ENCODE measurements around the gene SPTBN2.

The SPTBN2 gene

DNA sequence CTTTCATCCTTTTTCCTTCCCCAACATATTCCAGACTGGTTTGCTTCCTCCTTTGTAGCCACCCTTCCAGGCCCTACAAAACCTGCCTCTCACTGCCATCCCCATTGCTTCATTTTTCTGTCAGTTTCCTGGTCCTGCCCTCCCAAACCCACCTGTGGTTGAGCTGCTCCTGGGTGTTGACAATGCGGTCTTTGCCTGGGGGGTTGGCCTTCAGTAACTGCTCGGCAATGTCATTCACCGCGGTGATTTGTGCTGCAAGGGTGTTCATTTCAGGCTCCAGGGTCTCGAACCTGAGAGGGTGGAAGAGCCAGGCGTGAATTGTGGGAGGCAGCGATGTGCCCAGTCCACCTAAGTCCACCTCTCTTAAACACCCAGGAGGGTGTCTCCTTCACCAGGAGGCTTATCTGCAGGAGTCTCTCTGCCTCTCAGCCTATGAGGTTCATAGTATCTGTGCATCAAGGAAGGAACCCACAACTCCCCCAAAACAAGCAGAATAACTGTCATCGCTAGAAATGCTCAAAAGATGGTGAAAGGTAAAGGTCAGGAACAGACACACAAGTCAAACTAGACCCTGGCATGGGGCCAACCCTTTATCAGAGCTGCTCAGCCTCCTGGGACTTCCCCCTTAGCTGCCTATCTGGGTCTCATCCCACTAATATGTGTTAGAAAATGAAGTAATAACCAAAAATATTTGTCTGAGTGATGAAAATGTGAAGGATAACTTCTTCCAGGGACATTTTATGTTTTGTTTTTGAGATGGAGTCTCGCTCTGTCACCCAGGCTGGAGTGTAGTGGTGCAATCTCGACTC, 27.4 kb downstream of the SPTBN2 start:
- no peak for DNase-seq

DNA sequence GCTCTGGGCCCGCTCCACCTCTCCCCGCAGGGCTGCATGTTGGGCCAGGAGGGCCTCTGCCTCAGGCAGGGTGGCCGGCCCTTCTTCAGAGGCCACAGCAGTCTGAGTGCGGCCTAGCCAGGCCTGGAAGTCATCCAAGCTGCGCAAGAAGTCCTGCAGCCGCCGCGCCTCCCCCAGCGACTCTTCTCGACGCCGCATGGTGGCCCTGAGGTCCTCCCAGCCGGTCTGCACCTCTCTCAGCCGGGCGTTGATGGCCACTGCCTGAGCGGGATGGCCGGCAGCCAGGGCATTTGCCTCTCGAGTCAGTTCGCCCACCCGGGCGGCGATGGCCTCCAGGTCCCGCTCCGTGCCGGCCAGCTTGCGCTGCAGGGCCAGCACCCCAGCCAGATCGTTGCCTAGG, 28.3 kb downstream of the SPTBN2 start:
- no peak for DNase-seq

DNA sequence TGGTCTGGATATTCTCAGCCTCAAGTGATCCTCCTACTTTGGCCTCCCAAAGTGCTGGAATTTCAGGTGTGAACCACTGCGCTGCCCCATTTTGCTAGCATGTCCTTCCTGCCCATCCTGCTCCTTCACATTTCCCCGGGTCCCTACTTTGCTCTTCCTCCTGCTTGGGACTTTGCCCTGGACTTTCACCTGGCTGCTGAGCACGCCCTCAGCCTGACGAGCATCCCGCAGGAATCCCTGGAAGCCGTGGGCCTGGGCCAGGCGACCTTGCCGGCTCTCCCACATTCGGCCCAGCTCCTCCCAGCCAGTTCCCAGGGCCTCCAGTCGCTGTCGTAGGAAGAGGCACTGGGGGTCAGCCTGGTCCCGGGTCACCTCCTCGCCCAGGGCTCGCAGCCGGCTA, 28.7 kb downstream of the SPTBN2 start:
- no peak for DNase-seq

DNA sequence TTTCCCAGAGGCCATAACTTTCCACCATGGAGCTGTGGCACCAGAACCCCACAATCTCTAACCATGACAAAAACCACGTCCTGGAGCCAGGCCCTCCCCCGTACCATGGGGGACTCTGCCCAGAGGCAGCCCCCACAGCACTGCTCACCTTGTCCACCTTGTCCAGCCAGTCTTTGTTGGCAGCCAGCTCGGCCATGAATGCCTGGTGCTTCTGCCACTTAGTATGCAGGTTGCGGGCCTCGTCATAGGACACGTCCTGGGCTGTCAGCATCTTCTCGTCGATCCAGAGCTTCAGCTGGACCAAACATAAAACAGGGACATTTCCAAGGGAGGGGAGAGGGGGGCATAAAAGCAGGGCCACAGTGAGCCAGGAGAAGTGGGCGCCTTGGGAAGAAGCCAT, 30.5 kb downstream of the SPTBN2 start:
- no peak for DNase-seq

DNA sequence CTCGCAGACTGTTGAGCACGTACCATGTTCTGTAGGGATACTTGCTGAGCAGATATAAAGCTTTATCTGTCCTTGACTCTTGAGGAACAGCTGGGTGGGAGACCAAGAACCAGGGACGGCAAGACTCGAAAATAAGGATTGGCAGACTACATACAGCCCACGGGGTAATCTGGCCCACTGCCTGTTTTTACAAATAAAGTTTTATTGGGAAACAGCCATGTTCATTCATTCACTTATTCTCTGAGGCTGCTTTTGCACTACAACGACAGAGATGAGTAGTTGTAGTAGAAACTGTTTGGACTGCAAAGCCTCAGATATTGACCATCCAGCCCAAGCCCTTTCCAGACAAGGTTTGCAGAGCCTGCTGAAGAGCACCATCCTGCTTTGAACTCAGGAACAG, 31.0 kb downstream of the SPTBN2 start:
- no peak for DNase-seq

DNA sequence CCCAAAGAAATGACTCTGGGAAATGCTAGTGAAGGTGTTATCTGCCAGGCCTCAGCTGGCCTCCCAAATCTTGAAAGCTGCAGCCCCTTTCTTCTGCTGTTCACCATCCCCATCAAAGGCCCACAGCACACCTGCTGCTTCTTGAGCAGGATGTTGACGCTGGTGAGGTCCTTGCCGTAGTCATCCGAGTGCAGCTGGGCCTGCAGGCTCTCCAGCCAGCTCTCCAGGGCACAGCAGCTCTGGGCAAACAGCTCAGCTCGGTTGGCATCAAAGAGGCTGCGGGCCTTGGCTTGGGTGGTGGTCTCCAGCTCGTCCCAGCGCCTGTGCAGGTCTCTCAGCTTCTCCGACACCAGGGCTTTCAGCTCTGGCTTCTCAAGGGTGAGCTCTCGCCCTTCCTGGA, 32.9 kb downstream of the SPTBN2 start:
- DNase-seq = no peak

DNA sequence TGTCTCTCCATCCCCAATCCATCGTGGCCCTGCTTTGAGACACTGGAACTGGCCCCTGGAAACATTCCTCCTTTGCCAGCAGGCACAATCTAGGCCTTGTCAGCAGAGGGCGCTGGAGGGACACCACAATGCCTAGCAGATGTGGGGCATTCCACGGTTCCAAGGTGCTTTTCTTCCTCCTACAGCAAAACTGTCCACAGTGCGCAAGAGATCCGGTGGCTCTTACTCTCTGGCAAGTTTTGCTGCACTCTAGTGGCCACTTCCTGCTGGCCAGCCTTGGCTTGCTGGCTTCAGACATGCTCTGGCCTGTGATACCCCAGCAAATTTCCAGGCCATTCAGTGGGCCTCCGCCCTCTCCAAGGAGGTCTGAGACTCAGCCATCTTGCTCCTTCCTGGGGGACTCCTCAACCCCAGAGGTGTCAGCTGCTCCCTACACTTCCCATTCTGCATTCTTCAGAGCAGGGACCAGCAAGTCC, 34.2 kb downstream of the SPTBN2 start:
- DNase-seq = peak; percentile 86

DNA sequence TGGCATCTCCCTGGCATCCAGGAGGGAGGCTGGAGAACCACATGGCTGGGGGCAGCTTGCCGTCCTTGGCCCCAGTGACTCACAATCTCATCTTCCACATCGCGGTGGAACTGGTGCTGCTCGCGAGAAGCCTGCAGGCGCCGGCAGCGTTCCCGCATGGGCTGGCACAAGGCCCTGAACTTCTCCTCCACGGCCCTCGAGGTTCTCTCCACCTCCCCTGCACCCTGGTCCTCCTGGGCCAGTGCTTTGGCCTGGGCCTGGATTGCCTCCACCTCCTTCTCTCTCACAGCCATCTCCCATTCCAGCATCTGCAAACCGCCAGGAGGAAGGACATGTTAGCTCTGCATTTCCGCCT, 35.0 kb downstream of the SPTBN2 start:
- no peak for DNase-seq

DNA sequence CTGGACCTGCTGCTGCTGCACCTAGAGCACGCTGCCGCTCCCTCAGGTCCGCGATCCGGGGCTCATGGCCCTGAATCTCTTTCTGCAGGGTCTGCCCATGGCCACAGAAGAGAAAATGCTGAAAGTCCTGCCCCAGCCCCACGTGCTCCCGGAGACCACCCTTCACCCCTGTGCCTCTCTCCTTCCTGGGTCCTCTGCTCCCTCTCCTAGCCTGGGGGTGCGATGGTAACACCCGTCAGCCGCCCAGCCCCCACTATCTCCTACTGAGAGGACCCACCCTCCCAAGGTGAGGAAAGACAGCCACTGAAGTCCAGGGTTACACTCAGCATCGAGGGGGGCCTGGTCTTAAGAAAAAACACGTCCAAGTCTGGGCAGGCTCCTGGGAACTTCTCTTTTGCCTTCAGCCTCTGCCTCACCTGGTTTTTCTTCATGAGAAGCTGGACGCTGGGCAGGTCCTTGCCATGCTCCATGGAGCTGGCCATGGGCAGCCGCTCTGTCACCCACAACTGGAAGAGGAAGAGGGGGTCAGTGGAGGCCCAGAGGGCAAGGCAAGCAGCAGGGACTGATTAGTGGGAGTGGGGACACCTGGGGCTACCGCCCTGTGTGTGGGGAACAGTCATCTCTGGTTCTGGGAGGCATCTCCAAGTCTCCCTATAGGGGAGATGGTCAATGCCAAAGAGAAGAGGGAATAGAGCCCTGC, 35.5 kb downstream of the SPTBN2 start:
- DNase-seq = no peak

DNA sequence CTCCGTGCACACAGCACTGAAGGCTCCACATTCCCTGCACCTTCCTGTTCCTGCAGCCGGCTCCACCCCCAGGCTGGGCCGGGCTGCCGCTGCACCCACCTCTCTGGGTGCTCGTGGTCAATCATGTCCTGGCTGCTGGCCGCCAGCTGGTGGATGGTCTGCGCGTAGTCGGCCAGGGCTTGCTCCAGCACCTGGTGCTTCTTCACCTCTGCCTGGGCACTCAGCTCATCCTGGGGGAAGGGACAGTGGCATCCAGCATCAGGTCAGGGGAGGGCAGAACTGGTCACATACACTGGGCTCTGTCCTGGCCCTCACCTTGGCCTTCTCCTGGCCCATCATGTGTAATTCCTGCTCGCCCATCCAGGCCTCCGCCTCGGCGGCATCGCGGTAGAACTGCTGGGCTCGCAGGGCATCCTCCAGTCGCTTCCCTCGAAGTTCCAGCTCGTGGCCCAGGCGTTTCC, 36.1 kb downstream of the SPTBN2 start:
- DNase-seq = no peak

DNA sequence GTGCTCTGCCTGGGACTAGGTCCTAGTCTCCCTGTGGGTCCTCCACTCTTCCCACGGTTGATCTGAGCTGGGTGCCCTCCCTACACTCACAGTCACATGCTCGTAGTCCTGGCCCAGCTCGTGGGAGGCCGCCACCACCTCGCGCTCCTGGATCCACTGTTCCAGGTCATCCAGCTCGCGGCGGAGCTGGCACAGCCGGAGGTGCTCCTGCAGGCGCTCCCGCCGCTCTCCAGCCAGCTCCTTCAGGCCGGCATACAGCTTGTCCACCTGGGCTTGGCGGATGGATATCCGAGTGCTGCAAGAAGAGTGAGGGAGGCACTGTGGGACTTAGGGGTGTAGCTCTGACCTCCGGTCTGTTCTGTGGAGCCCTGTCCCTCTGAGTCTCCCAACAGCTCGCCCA, 36.6 kb downstream of the SPTBN2 start:
- no peak for DNase-seq

DNA sequence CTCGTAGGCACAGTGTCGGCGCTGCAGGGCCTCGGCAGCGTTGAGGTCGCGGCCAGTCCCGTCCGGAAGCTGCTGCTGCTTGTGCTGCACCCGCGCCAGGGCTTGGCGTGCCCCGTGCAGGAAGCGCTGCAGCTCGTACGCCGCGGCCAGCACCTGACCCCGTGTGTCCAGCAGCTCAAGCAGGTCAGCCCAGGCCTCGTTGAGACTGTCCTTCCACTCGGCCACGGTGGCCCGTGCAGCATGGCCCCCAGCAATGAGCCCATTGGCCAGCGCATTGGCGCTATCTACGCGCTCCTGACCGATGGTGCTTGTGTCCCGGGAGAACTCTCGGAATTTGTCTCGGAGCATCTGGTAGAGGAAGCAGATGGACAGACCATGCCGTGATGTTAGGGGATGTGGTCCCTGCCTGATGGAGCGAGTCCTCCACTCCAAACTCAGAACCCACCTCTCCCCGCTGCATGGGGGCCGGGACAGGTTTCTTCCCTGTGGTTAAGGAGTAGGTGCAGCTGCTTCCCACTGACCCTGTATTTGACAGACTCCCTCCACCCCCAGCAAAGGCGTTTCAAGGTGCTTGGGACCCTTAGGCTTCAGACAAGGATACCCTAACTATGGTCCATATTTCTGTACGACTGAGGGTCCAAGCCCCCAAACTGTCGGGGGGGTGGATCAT, 37.6 kb downstream of the SPTBN2 start:
- no peak for DNase-seq

DNA sequence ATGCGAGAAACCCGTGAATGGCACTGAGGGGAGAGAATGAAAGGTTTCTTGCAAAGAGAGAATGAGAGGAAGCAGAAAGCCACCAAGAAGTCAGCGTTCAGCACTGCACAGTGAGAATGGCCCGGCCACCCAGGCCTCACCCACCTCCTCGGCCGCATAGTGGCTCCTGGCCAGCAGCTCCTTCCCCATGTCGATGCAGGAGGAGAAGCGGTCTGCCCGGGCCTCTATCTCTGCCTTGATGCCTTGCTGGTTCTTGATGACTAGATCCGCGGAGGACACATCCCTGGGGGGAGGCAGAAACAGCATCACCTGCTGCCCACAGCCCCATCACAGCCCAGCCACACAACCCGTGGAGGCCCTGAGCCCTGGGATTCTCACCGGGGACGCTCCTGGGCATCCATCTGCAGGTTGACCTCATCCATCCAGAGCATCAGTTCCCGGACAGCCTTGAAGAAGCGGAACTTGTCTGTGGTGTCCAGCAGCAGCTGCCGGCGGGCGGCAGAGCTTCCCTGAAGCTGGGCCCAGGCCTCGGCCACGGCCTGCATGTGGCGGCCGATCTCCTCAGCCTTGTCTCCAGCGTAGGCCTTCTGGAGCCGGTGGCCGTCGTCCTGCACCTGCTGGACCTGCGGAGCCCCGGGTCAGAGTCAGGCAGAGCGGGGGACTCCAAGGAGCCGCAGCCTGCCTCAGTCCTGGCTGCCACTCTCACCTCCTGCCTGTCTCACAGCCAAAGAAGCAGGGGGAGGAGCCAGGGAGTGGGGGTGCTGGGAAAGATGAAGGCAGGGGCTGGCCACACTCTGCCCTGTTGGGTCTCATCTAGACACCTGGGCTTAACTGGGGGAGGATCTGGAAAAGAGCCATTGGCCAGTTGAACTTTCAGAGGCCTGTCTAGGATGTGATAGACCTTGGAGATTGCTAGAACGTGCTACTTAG, 39.1 kb downstream of the SPTBN2 start:
- DNase-seq = no peak

DNA sequence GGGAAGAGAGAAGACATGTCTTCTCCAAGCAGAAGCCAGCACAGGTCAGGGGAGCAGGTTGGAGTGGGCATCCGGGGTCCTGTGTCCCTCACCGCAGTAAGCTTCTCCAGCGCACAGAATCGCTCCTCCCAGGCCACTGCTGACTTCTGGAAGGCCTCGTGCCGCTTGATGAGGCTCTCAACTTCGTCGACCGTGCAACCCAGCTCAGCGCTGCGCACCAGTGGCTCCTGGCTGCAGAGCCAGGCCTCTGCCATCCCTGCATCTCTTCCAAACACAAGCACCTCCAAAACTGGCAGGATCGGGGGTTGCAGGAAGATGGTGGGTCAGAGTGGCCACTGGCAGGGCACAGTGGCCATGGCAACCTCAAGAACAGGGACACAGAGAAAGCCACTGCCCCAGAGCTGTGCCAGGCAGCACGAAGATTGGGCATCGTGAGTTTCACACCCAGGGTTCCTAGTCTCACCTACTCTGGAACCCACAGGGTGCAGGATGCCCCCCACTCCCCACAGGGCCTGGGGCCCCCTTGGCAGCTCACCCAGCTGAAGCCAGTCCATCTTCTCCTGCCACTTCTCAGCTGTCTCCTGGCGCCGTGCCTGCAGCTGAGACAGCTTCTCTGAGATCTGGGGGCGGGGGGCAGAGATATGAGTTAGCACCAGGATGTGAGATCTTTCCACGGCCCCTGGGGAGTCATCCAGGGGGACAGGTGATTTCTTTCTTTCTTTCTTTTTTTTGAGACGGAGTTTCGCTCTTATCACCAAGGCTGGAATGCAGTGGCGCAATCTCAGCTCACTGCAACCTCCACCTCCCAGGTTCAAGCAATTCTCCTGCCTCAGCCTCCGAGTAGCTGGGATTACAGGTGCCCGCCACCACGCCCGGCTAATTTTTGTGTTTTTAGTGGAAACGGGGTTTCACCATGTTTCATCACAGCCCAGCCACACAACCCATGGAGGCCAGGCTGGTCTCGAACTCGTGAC, 40.2 kb downstream of the SPTBN2 start:
- no peak for DNase-seq

DNA sequence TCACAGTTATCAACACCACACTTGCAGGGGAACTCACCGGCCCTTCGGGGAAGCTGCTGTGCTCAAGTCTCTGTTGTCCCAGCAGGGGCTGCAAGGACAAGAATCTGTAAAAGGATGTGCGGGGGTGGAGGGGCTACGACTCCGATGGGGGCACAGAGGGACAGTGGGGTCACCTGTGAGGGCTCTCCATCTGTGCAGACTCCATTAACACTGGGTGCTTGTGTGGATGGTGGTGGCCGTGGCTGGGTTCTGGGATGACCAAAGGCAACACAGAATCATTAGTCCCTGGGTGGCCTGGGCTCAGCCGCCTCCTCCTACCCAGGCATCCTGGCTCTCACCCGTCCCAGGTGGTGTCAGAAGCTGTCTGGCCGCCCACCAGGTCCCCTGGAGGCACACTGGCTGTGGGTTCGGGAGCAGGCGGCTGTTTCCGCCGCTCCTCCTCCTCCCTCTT, 41.2 kb downstream of the SPTBN2 start:
- no peak for DNase-seq

DNA sequence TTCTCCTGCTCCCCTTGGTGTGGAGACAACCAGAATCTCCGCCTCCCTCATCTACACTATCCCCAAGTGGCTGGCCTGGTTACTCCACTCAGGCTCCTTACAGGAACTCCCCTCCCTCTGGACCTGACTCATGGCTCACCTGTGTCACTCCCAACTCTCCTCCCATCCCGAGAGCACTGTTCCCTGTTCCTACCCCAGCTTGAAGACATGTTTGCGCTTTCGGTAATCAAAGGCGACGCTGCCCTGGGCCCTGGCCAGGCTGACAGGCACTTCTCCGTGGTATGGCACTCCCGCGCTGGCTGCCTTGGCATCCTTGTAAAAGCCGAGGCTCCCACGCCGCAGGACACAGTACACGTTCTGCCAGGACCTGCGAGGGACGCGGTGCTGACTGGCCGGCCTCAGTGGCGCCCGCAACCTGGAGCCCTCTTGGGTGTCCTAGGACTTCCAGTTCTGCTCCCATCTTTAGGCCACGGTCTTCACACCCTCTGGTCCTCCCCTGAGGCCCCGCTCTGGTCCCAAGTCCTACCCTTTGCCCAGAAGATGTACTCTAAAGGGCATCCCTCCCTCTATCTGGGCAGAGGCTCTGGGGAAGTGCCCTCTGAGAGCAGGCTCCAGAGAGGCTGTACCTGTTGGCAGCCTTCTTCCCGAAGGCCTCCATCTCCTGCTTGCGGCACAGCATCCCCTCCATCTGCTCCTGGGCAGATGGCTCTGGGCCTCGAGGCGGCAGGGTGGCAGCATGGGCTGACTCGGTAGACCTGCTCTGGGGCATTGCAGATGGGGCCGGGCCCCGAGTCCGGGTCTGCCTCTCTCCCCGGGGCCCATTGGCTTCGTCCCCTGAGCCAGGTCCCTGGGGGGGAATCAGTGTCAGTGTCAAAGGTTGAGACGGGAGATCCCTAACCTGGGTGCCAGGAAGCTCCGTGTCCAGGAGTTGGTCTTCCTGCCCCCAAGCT, 41.9 kb downstream of the SPTBN2 start:
- no peak for DNase-seq

DNA sequence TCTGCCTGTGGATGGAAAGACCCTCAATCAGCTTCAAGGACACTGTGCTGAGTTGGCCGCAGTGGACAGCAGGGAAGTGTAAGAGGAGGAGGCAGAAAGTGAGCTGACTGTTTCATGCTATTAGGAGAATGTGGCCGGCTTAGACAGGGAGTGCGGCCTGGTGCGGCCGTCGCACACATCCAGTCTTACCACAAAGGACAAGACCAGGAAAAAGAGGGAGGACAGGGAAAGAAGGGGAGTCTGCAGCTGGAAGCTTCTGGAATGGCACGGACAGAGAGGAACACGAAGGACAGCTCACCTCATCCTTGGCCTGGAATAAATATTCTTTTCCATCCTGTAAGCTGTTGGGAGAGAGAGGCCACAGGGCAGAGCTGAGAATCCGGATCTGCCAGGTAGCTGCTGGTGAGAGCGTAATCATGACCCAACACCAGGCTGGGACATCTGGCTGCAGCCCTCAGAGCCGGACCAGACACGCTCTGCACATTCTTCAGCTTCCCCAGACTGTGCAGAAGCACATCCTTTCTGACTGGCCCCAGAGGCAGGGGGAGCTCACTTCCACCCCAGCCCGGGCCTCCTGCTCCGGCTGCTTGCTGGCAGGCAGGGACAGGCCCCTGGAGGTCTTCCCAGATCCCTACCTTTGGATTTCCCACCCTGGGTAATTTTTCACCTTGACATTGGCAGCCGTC, 42.8 kb downstream of the SPTBN2 start:
- no peak for DNase-seq

DNA sequence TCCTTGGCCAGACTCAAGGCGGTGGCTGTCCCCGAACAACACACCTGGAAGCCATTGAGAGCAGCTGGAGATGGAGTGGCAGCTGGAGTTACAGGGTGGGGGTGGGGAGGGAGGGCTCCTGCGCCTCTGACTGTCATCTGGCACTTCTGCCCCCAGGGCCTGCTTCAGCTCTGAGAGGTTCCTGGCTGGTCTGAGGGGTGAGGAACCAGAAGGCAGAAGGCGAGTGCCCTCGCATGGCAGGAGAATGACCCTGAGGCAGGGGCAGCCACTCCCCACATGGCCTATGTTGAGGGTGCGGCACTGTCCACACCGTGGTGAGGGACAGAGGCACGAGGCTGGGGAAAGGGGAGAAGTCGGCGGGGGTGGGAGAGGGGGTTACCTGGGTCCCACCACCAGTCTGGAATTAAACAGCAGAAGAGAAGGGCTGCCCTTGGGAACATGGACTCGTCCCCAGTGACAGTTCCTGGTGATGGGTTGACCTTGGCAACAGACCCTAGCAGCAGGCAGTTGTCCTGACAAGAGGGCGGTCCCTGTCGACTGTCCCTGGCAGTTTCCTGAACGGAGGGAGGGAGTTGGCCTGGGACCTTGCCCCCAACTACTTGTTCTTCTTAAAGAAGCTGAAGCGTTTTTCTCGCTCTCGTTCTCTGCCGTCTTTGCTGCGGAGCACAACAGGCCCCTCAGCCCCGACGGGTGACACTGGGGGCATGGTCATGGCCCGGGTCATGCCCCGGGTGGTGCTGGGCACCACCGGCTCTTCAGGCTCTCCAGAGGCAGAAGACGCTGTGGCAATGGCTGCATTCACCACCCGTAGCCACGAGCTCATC, 43.5 kb downstream of the SPTBN2 start:
- DNase-seq = no peak

DNA sequence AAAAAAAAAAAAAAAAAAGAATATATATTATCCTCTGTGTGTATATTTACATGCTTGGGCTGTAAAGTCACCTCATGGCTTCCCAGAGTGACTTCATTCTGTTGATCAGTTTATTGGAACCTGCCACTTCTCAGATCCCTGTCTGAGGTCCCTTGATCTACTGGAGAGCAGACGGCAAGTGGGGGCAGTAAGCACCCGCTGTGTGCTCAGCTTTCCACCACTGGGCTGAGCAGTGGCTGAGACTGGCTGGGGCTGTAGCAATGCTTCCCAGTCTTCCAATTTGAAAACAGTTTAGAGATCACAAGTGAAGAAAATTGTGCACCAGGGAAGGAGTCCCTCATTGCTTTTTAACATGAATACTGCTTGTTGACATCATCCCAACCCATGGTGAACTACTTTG, 44.4 kb downstream of the SPTBN2 start:
- DNase-seq = no peak

All from NCI-H2227 treated with DMSO at 0.1 percent for 48 hours (cell line).